HEK293 (cell line): ENCODE measurements around the gene COPS4.

Experiments used
- CTCF ChIP-seq: fragments of 450-650 bp; formaldehyde crosslinking; IDR thresholded peaks from 2 replicates; pipeline ENCODE4 v1.5.1; 2016; ENCODE audit warnings: missing biosample characterization, missing genetic modification characterization
- ZNF449 ChIP-seq: fragments of 450-650 bp; formaldehyde crosslinking; IDR thresholded peaks from 2 replicates; pipeline ENCODE4 v1.5.1; 2017; ENCODE audit warnings: missing biosample characterization, mild to moderate bottlenecking, missing genetic modification characterization, moderate library complexity
- TF ChIP-seq, protein P1 (sequence below): fragments of 450-650 bp; formaldehyde crosslinking; IDR thresholded peaks from 2 replicates; pipeline ENCODE4 v1.5.1; 2016; ENCODE audit warnings: missing biosample characterization, missing genetic modification characterization

DNA sequence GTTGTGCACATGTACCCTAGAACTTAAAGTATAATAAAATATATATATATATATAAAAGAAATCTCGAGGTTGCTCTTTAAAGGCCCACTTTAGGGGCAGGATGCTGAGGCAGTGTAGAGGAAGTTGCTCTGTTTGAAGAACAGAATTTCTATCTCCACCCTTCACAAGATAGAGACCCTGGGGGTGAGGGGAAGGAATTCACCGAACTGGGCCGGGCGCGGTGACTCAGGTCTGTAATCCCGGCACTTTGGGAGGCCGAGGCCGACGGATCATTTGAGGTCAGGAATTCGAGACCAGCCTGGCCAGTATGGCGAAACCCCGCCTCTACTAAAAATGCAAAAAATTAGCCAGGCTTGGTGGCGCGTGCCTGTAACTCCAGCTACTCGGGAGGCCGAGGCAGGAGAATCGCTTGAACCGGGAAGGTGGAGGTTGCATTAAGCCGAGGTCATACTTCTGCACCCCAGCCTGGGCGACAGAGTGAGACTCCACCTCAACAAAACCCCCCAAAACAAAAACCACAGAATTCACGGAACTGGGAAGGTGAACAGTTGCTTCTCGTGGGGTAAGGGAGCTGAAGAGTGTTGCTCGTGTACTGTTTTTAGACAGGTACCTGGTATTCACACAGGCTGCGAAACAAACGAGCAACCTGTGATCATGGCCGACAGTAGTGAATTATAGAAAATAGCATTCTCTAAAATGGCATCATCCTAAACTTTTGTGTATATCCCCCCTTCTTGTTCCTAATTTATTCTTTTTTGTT, 73.3 kb downstream of the COPS4 start:
- TF ChIP-seq CTCF (tag by site-specific recombination), result no peak
- no peak for TF ChIP-seq ZNF449 (tag by site-specific recombination)
- TF ChIP-seq, protein P1, sequence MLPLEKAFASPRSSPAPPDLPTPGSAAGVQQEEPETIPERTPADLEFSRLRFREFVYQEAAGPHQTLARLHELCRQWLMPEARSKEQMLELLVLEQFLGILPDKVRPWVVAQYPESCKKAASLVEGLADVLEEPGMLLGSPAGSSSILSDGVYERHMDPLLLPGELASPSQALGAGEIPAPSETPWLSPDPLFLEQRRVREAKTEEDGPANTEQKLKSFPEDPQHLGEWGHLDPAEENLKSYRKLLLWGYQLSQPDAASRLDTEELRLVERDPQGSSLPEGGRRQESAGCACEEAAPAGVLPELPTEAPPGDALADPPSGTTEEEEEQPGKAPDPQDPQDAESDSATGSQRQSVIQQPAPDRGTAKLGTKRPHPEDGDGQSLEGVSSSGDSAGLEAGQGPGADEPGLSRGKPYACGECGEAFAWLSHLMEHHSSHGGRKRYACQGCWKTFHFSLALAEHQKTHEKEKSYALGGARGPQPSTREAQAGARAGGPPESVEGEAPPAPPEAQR (tag by site-specific recombination), result no peak
